Loucy (cell line): Measurements from ENCODE around the gene CCDC91.

ENCODE experiments used
- H2AFZ ChIP-seq: fragments of 200-600 bp; sonication (generic); 2 replicates; pipeline ENCODE4 v1.6.0; 2016; ENCODE audit warnings: antibody characterized with exemption, mild to moderate bottlenecking, low read length, moderate library complexity
- H3F3A ChIP-seq: fragments of 200-600 bp; 2 replicates; pipeline ENCODE4 v1.6.0; 2016; ENCODE audit warnings: antibody characterized with exemption, low read depth, mild to moderate bottlenecking
- H3K27me3 ChIP-seq: fragments of 200-600 bp; sonication (generic); 2 replicates; pipeline ENCODE4 v1.6.1; 2014; ENCODE audit warnings: low read length, mild to moderate bottlenecking; ENCODE audit not compliant: insufficient read depth, poor library complexity, severe bottlenecking
- H3K36me3 ChIP-seq: fragments of 200-600 bp; sonication (generic); 2 replicates; pipeline ENCODE4 v1.6.1; 2016; ENCODE audit warnings: low read length; ENCODE audit not compliant: insufficient read depth
- H3K4me1 ChIP-seq: fragments of 200-600 bp; sonication (generic); 2 replicates; pipeline ENCODE4 v1.5.1; 2014; ENCODE audit warnings: low read length, mild to moderate bottlenecking; ENCODE audit not compliant: insufficient read depth, poor library complexity, severe bottlenecking
- H3K4me2 ChIP-seq: fragments of 200-600 bp; sonication (generic); 2 replicates; pipeline ENCODE4 v1.6.0; 2014; ENCODE audit warnings: antibody characterized with exemption, low read length, low read depth, mild to moderate bottlenecking; ENCODE audit not compliant: poor library complexity, severe bottlenecking
- H3K4me3 ChIP-seq: fragments of 200-600 bp; sonication (generic); 2 replicates; pipeline ENCODE4 v1.5.1; 2014; ENCODE audit warnings: low read length, mild to moderate bottlenecking, mixed read lengths; ENCODE audit not compliant: poor library complexity, severe bottlenecking
- H3K79me2 ChIP-seq: fragments of 200-600 bp; sonication (generic); 2 replicates; pipeline ENCODE4 v1.6.1; 2014; ENCODE audit warnings: low read length; ENCODE audit not compliant: insufficient read depth
- H3K9ac ChIP-seq: fragments of 200-600 bp; sonication (generic); 2 replicates; pipeline ENCODE4 v1.6.0; 2014; ENCODE audit warnings: mild to moderate bottlenecking, low read depth, low read length, moderate library complexity; ENCODE audit not compliant: poor library complexity, severe bottlenecking
- H3K9me2 ChIP-seq: fragments of 200-600 bp; sonication (generic); replicated peaks from 2 replicates; pipeline ENCODE4 v1.6.1; 2016; ENCODE audit warnings: low read depth, low read length, mixed read lengths
- H3K9me3 ChIP-seq: fragments of 200-600 bp; sonication (generic); 2 replicates; pipeline ENCODE4 v1.6.1; 2014; ENCODE audit warnings: mild to moderate bottlenecking, antibody characterized with exemption, low read length, low read depth; ENCODE audit not compliant: insufficient read depth
- H4K20me1 ChIP-seq: fragments of 200-600 bp; sonication (generic); 2 replicates; pipeline ENCODE4 v1.6.0; 2014; ENCODE audit warnings: antibody characterized with exemption, low read length, mild to moderate bottlenecking; ENCODE audit not compliant: insufficient read depth, poor library complexity, severe bottlenecking
- CTCF ChIP-seq: fragments of 200-600 bp; sonication (generic); conservative IDR thresholded peaks from 2 replicates; pipeline ENCODE4 v1.5.1; 2014; ENCODE audit warnings: mild to moderate bottlenecking, antibody characterized with exemption, low read length
- EZH2phosphoT487 ChIP-seq: fragments of 200-600 bp; IDR thresholded peaks from 2 replicates; pipeline ENCODE4 v1.6.1; 2018; ENCODE audit warnings: antibody characterized with exemption, mild to moderate bottlenecking, moderate library complexity, borderline replicate concordance

Gene CCDC91

DNA sequence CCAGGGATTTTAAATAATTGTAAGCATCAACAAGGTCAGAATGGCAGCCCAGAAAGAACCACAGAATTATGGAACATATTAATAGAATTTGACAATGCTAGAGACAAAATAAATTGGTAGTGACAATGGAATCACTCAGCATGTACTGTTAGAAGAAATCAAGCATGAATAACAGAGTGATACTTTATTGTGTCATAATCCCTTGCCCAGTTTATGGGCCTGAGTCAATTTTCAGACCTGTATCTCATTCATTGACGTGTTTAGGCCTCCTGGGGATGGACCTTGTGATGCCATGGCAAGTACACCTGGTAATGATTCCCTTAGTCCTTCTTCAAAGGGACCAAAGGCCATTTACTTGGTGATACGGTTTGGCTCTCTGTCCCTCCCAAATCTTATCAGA, 12.8 kb upstream of the CCDC91 start:
- Histone ChIP-seq H3K4me1 (peaks cover 15% of the 10 kb centered on the region), H3K9ac (no peak overlapping the region), H3K9me2 (no peaks in the 10 kb centered on the region), H2AFZ (no peak overlapping the region), H3K4me3 (no peak overlapping the region), H3K79me2 (no peaks in the 10 kb centered on the region), H4K20me1 (no peaks in the 10 kb centered on the region), H3K4me2 (no peak overlapping the region), H3K9me3 (no peaks in the 10 kb centered on the region), H3F3A (no peaks in the 10 kb centered on the region), H3K36me3 (no peaks in the 10 kb centered on the region), H3K27me3 (no peaks in the 10 kb centered on the region)
- TF ChIP-seq CTCF (no peak), EZH2phosphoT487 (no peak)

GRCh38 chr12:28177905-28178304, 12.4 kb upstream of the CCDC91 start:
- Histone ChIP-seq H2AFZ (no peak overlapping the region), H3K9ac (no peak overlapping the region), H3K9me2 (no peaks in the 10 kb centered on the region), H4K20me1 (no peaks in the 10 kb centered on the region), H3F3A (no peaks in the 10 kb centered on the region), H3K9me3 (no peaks in the 10 kb centered on the region), H3K36me3 (no peaks in the 10 kb centered on the region), H3K27me3 (no peaks in the 10 kb centered on the region), H3K79me2 (no peaks in the 10 kb centered on the region), H3K4me3 (no peak overlapping the region), H3K4me2 (no peak overlapping the region), H3K4me1 (peaks cover 15% of the 10 kb centered on the region)
- no peak for TF ChIP-seq CTCF

DNA sequence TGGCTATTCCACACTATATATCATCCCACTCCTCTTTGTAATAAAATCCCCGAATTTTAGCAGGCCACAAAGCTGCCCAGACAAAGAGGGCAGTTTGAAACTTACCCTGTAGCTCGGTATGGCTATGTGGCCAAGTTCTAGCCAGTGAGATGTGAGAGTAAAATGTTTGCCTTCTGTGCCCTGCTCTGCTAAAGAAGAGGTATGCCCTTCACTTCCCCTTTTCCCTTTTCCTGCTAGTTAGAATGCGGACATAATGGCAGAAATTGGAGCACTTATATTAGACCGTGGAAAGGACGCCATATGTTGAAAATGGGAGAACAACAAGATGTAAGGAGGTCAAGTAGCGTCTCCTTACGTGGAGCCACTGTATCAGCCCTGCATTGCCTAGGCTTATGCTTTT, 11.5 kb upstream of the CCDC91 start:
- Histone ChIP-seq H3K9me2 (no peaks in the 10 kb centered on the region), H3K27me3 (no peaks in the 10 kb centered on the region), H3K4me3 (no peak overlapping the region), H3K4me1 (peaks cover 15% of the 10 kb centered on the region), H3K79me2 (no peaks in the 10 kb centered on the region), H2AFZ (no peak overlapping the region), H3K9ac (no peak overlapping the region), H3K9me3 (no peaks in the 10 kb centered on the region), H3K36me3 (no peaks in the 10 kb centered on the region), H3K4me2 (no peak overlapping the region), H3F3A (no peaks in the 10 kb centered on the region), H4K20me1 (no peaks in the 10 kb centered on the region)
- TF ChIP-seq CTCF (no peak), EZH2phosphoT487 (no peak)
